Measurements from ENCODE around the gene TIAM1.

Gene TIAM1

DNA sequence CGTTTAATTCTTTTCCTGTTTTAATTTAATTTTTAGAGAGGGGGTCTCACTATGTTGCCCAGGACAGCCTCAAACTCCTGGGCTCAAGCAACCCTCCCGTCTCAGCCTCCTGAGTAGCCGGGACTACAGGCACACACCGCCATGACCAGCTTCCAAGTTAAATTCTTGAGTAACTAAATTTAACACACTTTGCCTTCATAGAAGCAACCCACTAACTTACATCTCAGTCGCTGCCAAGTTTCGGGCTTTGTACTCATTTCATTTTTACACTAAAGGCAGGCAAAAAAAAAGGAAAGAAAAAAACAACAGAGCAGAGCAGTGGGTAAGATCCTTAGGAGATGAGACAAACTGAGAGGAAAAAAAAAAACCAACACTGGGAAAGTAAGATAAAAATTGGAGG is 3.5 kb downstream of the TIAM1 start:
- H3K4me1 ChIP-seq (ENCODE audit: insufficient read depth, low read length) = peaks cover 29% of the 10 kb centered on the region
- H3K4me3 ChIP-seq (ENCODE audit: low read length) = no peak overlapping the region
- peaks cover 10% of the 10 kb centered on the region; the same call in 1 of the 2 replicates for H3K27me3 ChIP-seq (ENCODE audit: insufficient read depth, low read length)
- H3K9me3 ChIP-seq (ENCODE audit: insufficient read depth, low read depth, low read length) = no peaks in the 10 kb centered on the region
- H3K36me3 ChIP-seq (ENCODE audit: insufficient read depth, low read length) = peaks cover 5% of the 10 kb centered on the region; the same call in 1 of the 2 replicates
- no peak overlapping the region for H3K9ac ChIP-seq (ENCODE audit: low read depth, low read length)
- H3K27ac ChIP-seq (ENCODE audit: low read depth, low read length) = no peak overlapping the region
- 97% methylated on average over 5 of the region's 6 CpGs for WGBS

DNA sequence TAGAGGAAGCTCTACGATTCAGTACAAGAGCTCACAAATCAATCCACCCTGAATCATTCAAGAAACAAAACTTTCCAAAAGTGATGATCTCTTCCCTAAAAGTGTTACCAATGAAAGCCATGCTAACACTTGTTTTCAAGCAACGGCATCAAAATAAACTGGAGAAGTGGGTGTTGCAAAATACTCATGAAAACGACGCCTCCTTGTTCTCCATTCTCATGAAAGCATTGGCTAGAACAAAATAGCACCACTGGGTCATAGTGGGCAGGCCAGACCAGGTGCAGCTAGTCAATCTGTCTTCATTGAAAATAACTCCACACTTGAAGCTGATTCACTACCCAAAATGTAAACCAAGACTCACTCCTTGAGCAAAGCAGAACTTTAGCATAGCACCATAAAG is 4.3 kb downstream of the TIAM1 start:
- WGBS = 89% methylated on average over 4 of the region's 4 CpGs
- Histone ChIP-seq H3K9ac (ENCODE audit: low read depth, low read length) (no peak overlapping the region), H3K4me1 (ENCODE audit: insufficient read depth, low read length) (peaks cover 29% of the 10 kb centered on the region), H3K4me3 (ENCODE audit: low read length) (no peak overlapping the region), H3K36me3 (ENCODE audit: insufficient read depth, low read length) (peaks cover 5% of the 10 kb centered on the region; the same call in 1 of the 2 replicates), H3K9me3 (ENCODE audit: insufficient read depth, low read depth, low read length) (no peaks in the 10 kb centered on the region), H3K27ac (ENCODE audit: low read depth, low read length) (no peak overlapping the region), H3K27me3 (ENCODE audit: insufficient read depth, low read length) (peaks cover 10% of the 10 kb centered on the region; the same call in 1 of the 2 replicates)

DNA sequence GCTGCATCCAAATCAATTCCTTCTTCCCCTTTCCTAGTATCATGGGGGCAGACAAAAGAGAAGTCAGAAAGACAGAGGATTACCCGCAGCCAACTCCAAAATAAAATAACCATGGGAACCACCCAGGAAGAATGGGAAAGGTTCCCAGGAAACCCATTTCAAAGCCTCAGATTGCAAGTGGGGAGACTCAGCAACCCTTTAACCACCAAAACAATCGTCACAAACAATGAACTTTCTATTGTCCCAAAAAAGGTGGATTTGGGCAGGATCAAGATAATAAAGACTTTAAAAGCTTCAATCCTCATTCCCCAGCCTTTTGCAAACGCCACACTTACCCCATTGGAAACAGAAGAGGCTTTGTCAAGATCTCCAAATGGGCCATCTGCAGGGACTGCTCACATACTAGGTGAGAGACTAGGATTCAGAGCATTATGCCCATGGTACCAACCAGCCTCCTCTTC is 5.1 kb downstream of the TIAM1 start:
- H3K27ac ChIP-seq (ENCODE audit: low read depth, low read length) = no peak overlapping the region; the same call in 1 of the 2 replicates
- WGBS = 68% methylated on average over 3 of the region's 3 CpGs
- H3K27me3 ChIP-seq (ENCODE audit: insufficient read depth, low read length) = peaks cover 10% of the 10 kb centered on the region; the same call in 1 of the 2 replicates

DNA sequence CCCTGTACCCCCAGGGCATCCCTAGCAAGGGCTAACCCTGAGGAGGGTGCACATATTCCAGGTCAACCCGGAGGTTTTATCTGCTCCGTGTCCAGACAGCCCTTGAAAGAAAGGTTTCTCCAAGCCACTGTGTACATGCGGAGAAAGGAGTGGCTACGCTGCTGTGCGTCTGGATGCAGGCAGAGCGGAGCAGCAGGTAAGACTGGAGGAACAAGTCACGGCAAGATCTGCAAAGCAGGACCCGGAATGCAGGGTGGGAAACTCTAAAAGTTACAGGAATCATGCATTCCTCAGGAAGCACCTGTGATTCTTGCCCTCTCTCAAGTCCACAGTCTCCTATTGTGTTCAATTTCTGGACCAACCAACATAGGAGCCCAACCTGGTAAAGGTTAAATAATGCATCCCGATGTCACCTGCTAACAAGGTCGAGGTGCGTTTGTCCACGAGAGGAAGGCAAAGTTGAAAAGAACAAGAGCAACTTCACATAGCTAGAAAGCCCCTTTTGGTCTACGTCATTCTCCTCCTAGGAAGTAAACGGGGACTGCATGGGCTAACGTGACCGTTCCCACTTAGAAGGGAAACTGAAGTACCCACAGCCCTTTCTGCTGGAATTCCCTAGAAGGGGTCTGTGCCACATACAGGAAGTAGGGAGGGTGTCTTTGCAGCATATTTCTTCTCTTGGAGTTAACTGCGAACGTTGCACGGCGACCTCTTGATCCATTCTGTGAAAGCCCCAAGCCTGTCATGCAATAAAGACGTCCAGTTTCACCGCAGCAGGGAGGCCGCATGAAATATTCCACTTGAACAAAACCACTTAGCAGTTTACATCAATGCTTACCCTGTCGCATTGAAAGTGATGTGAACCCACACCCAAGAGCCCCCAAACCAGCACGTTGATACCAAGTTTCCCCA is 5.8 kb downstream of the TIAM1 start:
- 90% methylated on average over 25 of the region's 25 CpGs for WGBS
- Histone ChIP-seq H3K36me3 (ENCODE audit: insufficient read depth, low read length) (peaks cover 5% of the 10 kb centered on the region; the same call in 1 of the 2 replicates), H3K27ac (ENCODE audit: low read depth, low read length) (no peak overlapping the region), H3K27me3 (ENCODE audit: insufficient read depth, low read length) (peaks cover 9% of the 10 kb centered on the region; the same call in 1 of the 2 replicates), H3K4me3 (ENCODE audit: low read length) (no peak overlapping the region), H3K4me1 (ENCODE audit: insufficient read depth, low read length) (peaks cover 26% of the 10 kb centered on the region), H3K9me3 (ENCODE audit: insufficient read depth, low read depth, low read length) (no peaks in the 10 kb centered on the region), H3K9ac (ENCODE audit: low read depth, low read length) (no peak overlapping the region)

More for the DNA sequence above, 5.1 kb downstream of the TIAM1 start:
- Histone ChIP-seq H3K4me1 (ENCODE audit: insufficient read depth, low read length) (peaks cover 29% of the 10 kb centered on the region), H3K9me3 (ENCODE audit: insufficient read depth, low read depth, low read length) (no peaks in the 10 kb centered on the region), H3K36me3 (ENCODE audit: insufficient read depth, low read length) (peaks cover 5% of the 10 kb centered on the region; the same call in 1 of the 2 replicates), H3K9ac (ENCODE audit: low read depth, low read length) (no peak overlapping the region), H3K4me3 (ENCODE audit: low read length) (no peak overlapping the region)

DNA sequence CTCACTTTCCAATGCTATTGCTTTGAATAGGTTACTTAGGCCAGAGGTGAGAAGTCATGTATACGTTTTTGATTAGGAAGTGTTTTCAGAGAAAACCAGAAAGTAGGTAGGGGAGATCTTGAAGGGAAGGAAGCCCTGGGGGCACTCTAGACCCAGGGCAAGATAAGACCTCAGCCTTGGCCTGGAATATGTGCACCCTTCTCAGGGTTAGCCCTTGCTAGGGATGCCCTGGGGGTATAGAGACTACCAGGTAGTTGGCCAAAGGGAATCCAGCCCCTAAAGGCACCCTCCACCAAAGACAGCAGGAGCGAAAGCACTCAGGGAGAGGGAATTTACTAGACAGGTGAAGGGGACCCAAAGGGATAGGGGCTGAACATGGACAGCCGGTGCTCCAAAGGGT is 7.0 kb downstream of the TIAM1 start:
- no peak overlapping the region for H3K4me3 ChIP-seq (ENCODE audit: low read length)
- H3K36me3 ChIP-seq (ENCODE audit: insufficient read depth, low read length) = peaks cover 5% of the 10 kb centered on the region; the same call in 1 of the 2 replicates
- H3K27me3 ChIP-seq (ENCODE audit: insufficient read depth, low read length) = no peaks in the 10 kb centered on the region
- no peak overlapping the region for H3K27ac ChIP-seq (ENCODE audit: low read depth, low read length)
- no peaks in the 10 kb centered on the region for H3K9me3 ChIP-seq (ENCODE audit: insufficient read depth, low read depth, low read length)
- H3K9ac ChIP-seq (ENCODE audit: low read depth, low read length) = no peak overlapping the region
- 94% methylated on average over 3 of the region's 3 CpGs for WGBS
- peaks cover 17% of the 10 kb centered on the region for H3K4me1 ChIP-seq (ENCODE audit: insufficient read depth, low read length)

DNA sequence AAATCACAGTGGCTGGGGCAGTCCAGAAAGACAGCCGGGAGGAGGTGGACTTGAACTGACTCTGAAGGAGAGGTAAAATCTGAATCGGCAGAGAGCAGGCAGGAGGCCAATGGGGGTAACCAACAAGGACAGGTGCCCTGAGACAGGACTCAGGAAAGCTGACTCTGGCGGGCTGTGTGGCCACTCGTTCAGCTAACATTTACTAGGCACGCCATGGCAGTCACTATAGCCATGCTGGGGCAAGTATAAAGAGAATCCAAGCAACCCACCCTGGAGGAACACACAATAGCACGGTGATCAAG is 7.4 kb downstream of the TIAM1 start:
- H3K4me3 ChIP-seq (ENCODE audit: low read length) = no peak overlapping the region
- no peak overlapping the region for H3K27ac ChIP-seq (ENCODE audit: low read depth, low read length)
- 92% methylated on average over 6 of the region's 6 CpGs for WGBS

DNA sequence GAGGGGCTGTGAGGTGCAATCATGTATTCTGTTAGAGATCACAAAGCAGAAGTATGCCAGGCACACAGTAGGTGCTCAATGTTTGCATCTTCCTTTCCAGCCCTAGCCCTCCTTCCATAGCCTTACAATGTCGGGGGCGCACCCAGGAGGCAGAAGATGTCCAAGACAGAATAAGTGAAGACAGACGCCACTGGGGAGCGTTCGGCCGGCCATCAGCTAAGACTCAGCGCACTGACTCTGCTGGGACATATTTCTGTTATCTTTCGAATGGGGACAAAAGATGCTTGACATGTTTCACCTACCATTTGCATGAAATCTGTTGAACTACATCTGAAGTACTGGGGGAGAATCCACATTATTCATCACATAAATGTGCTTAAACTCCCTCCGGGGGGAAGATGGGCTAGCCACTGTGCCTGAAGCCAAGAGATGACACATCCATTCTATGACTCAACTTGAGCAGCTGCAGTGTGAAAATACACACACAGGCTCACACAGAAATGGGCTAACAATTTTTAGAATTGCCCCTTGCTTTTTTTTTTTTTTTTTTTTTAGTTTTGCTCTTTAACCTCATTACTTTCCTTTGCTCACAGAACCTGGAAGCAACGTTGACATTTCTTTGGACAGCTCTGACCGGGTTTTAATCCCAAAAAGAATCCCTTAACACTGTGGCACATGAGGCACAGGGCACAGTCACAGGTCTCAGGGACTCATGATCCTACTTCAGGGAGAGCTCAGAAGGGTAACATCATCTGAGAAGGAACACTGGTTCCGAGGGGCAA is 7.9 kb downstream of the TIAM1 start:
- 95% methylated on average over 12 of the region's 12 CpGs for WGBS
- Histone ChIP-seq H3K9ac (ENCODE audit: low read depth, low read length) (no peak overlapping the region), H3K36me3 (ENCODE audit: insufficient read depth, low read length) (peaks cover 5% of the 10 kb centered on the region; the same call in 1 of the 2 replicates), H3K27ac (ENCODE audit: low read depth, low read length) (no peak overlapping the region), H3K9me3 (ENCODE audit: insufficient read depth, low read depth, low read length) (no peaks in the 10 kb centered on the region; the same call in 1 of the 2 replicates), H3K27me3 (ENCODE audit: insufficient read depth, low read length) (no peaks in the 10 kb centered on the region), H3K4me3 (ENCODE audit: low read length) (no peak overlapping the region), H3K4me1 (ENCODE audit: insufficient read depth, low read length) (peaks cover 17% of the 10 kb centered on the region)

More for the DNA sequence above, 7.4 kb downstream of the TIAM1 start:
- H3K4me1 ChIP-seq (ENCODE audit: insufficient read depth, low read length) = peaks cover 17% of the 10 kb centered on the region
- no peaks in the 10 kb centered on the region for H3K9me3 ChIP-seq (ENCODE audit: insufficient read depth, low read depth, low read length)
- peaks cover 5% of the 10 kb centered on the region; the same call in 1 of the 2 replicates for H3K36me3 ChIP-seq (ENCODE audit: insufficient read depth, low read length)
- no peak overlapping the region for H3K9ac ChIP-seq (ENCODE audit: low read depth, low read length)
- no peaks in the 10 kb centered on the region for H3K27me3 ChIP-seq (ENCODE audit: insufficient read depth, low read length)

DNA sequence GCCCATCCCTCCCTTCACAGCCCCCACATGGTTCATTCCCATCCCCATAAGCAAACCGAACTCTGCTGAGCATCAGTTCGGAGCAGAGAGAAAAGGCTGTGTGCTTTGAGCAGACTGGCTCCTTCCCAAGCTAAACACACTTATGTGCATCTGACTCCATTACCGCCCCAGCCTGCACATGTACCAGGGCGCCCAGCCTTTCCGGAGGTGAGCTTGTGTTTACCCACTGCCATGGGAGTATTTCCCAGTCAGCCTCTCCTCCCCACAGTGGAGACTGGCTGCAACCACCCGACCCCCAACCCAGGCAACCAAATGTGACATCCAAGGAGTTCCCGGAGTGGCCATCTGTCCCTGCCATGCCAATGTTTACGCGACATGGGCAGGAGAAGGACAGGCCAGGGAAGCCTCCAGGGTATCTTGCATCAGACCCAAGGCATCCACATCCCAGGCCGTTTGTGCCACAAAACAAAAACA is 9.4 kb downstream of the TIAM1 start:
- Histone ChIP-seq H3K4me1 (ENCODE audit: insufficient read depth, low read length) (peaks cover 15% of the 10 kb centered on the region), H3K27me3 (ENCODE audit: insufficient read depth, low read length) (no peaks in the 10 kb centered on the region), H3K27ac (ENCODE audit: low read depth, low read length) (no peak overlapping the region), H3K36me3 (ENCODE audit: insufficient read depth, low read length) (peaks cover 5% of the 10 kb centered on the region; the same call in 1 of the 2 replicates), H3K4me3 (ENCODE audit: low read length) (no peak overlapping the region), H3K9me3 (ENCODE audit: insufficient read depth, low read depth, low read length) (peaks cover 5% of the 10 kb centered on the region; the same call in 1 of the 2 replicates), H3K9ac (ENCODE audit: low read depth, low read length) (no peak overlapping the region)
- WGBS = 96% methylated on average over 10 of the region's 10 CpGs

DNA sequence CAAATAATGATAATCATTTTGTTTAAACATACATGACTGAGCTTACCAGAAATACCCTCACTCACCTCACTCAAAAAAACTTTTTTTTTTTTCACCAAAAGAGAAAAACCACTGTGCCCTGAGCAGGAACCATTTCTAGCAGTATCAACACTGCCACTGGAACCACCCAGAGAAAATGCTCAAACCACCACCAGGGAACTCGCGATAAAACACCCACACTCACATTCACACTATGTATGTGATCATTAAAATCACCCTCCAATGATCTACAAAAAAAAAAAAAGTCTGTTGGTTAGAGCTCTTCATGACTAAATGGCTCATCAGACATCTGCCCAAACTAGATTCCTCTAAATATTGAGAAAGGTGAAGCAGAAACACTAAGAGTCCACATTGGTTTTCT is 11.5 kb downstream of the TIAM1 start:
- peaks cover 5% of the 10 kb centered on the region; the same call in 1 of the 2 replicates for H3K9me3 ChIP-seq (ENCODE audit: insufficient read depth, low read depth, low read length)
- no peaks in the 10 kb centered on the region for H3K4me1 ChIP-seq (ENCODE audit: insufficient read depth, low read length)
- no peak overlapping the region for H3K4me3 ChIP-seq (ENCODE audit: low read length)
- no peaks in the 10 kb centered on the region for H3K27me3 ChIP-seq (ENCODE audit: insufficient read depth, low read length)
- no peak overlapping the region for H3K27ac ChIP-seq (ENCODE audit: low read depth, low read length)
- WGBS = 98% methylated on average over 2 of the region's 2 CpGs
- peaks cover 4% of the 10 kb centered on the region; the same call in 1 of the 2 replicates for H3K36me3 ChIP-seq (ENCODE audit: insufficient read depth, low read length)
- H3K9ac ChIP-seq (ENCODE audit: low read depth, low read length) = no peak overlapping the region

DNA sequence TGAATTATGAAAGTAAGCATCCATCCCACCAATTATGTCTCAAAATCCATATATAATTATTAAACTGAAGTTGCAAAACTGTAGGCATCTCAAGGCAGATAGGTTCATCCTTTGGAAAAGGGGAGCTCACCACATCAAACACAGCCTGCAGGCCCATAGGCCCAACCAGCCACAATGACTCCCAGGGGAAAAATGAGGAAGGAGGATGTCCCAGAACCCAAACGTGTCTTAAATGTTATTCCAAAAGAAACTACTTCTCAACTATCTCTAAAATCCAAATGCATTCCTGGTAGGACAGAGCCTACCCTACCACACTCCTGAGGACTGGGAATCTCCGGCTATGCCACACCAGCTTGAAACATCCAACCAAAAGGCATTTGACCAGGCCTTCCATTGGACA is 12.8 kb downstream of the TIAM1 start:
- H3K27ac ChIP-seq (ENCODE audit: low read depth, low read length) = no peak overlapping the region
- no peaks in the 10 kb centered on the region for H3K4me1 ChIP-seq (ENCODE audit: insufficient read depth, low read length)
- H3K9me3 ChIP-seq (ENCODE audit: insufficient read depth, low read depth, low read length) = peaks cover 5% of the 10 kb centered on the region; the same call in 1 of the 2 replicates
- H3K9ac ChIP-seq (ENCODE audit: low read depth, low read length) = no peak overlapping the region
- no peak overlapping the region for H3K4me3 ChIP-seq (ENCODE audit: low read length)
- 95% methylated on average over 2 of the region's 2 CpGs for WGBS
- no peaks in the 10 kb centered on the region for H3K27me3 ChIP-seq (ENCODE audit: insufficient read depth, low read length)
- H3K36me3 ChIP-seq (ENCODE audit: insufficient read depth, low read length) = peaks cover 4% of the 10 kb centered on the region; the same call in 1 of the 2 replicates

DNA sequence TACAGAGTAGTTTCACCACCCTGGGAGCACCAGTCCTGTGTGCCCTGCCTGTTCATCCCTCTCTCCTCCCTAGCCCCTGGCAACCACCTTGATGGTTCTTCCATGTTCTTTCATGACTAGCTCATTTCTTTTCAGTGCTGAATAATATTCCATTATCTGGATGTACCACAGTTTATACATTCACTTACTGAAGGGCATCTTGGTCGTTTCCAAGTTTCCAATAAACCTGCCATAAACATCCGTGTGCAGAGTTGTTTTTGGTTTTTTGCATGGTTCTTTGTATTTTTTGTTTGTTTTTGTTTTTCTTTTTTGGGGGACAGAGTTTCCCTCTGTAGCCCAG is 13.9 kb downstream of the TIAM1 start:
- 92% methylated on average over 2 of the region's 2 CpGs for WGBS
- no peak overlapping the region for H3K9ac ChIP-seq (ENCODE audit: low read depth, low read length)

More for the DNA sequence above, 13.9 kb downstream of the TIAM1 start:
- Histone ChIP-seq H3K27ac (ENCODE audit: low read depth, low read length) (no peak overlapping the region), H3K4me3 (ENCODE audit: low read length) (no peak overlapping the region), H3K36me3 (ENCODE audit: insufficient read depth, low read length) (peaks cover 4% of the 10 kb centered on the region; the same call in 1 of the 2 replicates), H3K27me3 (ENCODE audit: insufficient read depth, low read length) (no peaks in the 10 kb centered on the region), H3K9me3 (ENCODE audit: insufficient read depth, low read depth, low read length) (peaks cover 5% of the 10 kb centered on the region; the same call in 1 of the 2 replicates), H3K4me1 (ENCODE audit: insufficient read depth, low read length) (no peaks in the 10 kb centered on the region)

Data from HUES64 (cell line).